PC-3 (cell line): Measurements from ENCODE around the gene CCDC159.

ENCODE experiments used
- CTCF ChIP-seq: fragments of 300-600 bp; sonication (generic); conservative IDR thresholded peaks from 2 replicates; pipeline ENCODE4 v1.5.1; 2017; ENCODE audit warnings: antibody characterized with exemption, low read depth, mild to moderate bottlenecking, low read length
- EZH2phosphoT487 ChIP-seq: fragments of 300-600 bp; sonication (generic); IDR thresholded peaks from 2 replicates; pipeline ENCODE4 v1.6.1; 2018; ENCODE audit warnings: mild to moderate bottlenecking, antibody characterized with exemption, low read length, borderline replicate concordance

DNA sequence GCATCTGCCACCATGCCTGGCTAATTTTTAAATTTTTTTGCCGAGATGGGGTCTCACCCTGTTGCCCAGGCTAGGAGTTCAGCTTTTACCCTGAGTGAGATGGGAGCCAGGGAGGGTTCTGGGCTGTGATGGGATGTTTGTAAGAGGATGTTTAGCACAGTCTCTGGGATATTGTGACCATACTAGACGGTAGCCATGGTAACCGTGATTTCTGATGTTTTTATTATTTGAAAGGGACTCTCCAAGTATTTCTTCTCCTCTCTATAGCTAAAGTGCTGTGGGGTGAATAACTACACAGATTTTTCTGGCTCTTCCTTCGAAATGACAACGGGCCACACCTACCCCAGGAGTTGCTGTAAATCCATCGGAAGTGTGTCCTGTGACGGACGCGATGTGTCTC is 40.0 kb upstream of the CCDC159 start:
- no peak for TF ChIP-seq CTCF
- no peak for TF ChIP-seq EZH2phosphoT487
